ENCODE measurements around the gene SEC14L5. TPM values are rescaled to one million over a fixed set of nuclear protein-coding genes. Genes with fewer than 3 reads are reported as not detected.

SEC14L5 gene
- polyA plus RNA-seq, 4 donors = 0.16 to 0.35 (median 0.27) TPM; not detected in 1

GRCh38 chr16:4942481-4942880 lies 15.6 kb upstream of the SEC14L5 start:
- no peak for DNase-seq
- Histone ChIP-seq H3K9me3 (ENCODE audit: control insufficient read depth in 2 of 2, insufficient read depth in 1 of 2, low read depth in 1 of 2, low read length in 1 of 2) (peaks cover 0 to 3% of the 10 kb centered on the region in 2 donors), H3K36me3 (ENCODE audit: control insufficient read depth in 3 of 3, insufficient read depth in 2 of 3, low read depth in 1 of 3, low read length in 3 of 3) (no peaks in the 10 kb centered on the region), H3K27me3 (ENCODE audit: control insufficient read depth in 3 of 3, insufficient read depth in 3 of 3, low read length in 3 of 3) (peaks cover 0 to 1% (median 0%) of the 10 kb centered on the region in 3 donors), H3K4me3 (ENCODE audit: low read depth in 1 of 3, low read length in 3 of 3) (no peak overlapping the region), H3K4me1 (ENCODE audit: control insufficient read depth in 3 of 3, insufficient read depth in 2 of 3, low read depth in 1 of 3, low read length in 2 of 3) (peaks cover 0 to 37% (median 8%) of the 10 kb centered on the region in 3 donors), H3K27ac (ENCODE audit: low read depth in 1 of 3, low read length in 2 of 3) (peak overlapping the region in 1 of 3 donors; percentile 44)
- FAIRE-seq = no peak
- WGBS, 3 donors = 64 to 73% (median 73%) methylated on average over 9 of the region's 9 CpGs

- no peaks in the 10 kb centered on the region for H3K36me3 ChIP-seq (ENCODE audit: control insufficient read depth in 3 of 3, insufficient read depth in 2 of 3, low read depth in 1 of 3, low read length in 3 of 3)
- peak overlapping the region in 2 of 3 donors; percentile 73 to 88 for H3K27ac ChIP-seq (ENCODE audit: low read depth in 1 of 3, low read length in 2 of 3)
- peak; percentile 77 to 95 for DNase-seq
- H3K9me3 ChIP-seq (ENCODE audit: control insufficient read depth in 2 of 2, insufficient read depth in 1 of 2, low read depth in 1 of 2, low read length in 1 of 2) = no peaks in the 10 kb centered on the region
- FAIRE-seq = no peak
- peaks cover 0 to 41% (median 8%) of the 10 kb centered on the region in 3 donors for H3K4me1 ChIP-seq (ENCODE audit: control insufficient read depth in 3 of 3, insufficient read depth in 2 of 3, low read depth in 1 of 3, low read length in 2 of 3)
- WGBS, 3 donors = 26 to 36% (median 34%) methylated on average over 19 to 20 of the region's 20 CpGs
- H3K27me3 ChIP-seq (ENCODE audit: control insufficient read depth in 3 of 3, insufficient read depth in 3 of 3, low read length in 3 of 3) = peaks cover 0 to 3% (median 0%) of the 10 kb centered on the region in 3 donors
- no peak overlapping the region for H3K4me3 ChIP-seq (ENCODE audit: low read depth in 1 of 3, low read length in 3 of 3)
These were observed 13.5 kb upstream of the SEC14L5 start for GRCh38 chr16:4944333-4945281.

- Histone ChIP-seq H3K4me3 (ENCODE audit: low read depth in 1 of 3, low read length in 3 of 3) (no peak overlapping the region), H3K36me3 (ENCODE audit: control insufficient read depth in 3 of 3, insufficient read depth in 2 of 3, low read depth in 1 of 3, low read length in 3 of 3) (no peaks in the 10 kb centered on the region), H3K9me3 (ENCODE audit: control insufficient read depth in 2 of 2, insufficient read depth in 1 of 2, low read depth in 1 of 2, low read length in 1 of 2) (no peaks in the 10 kb centered on the region), H3K4me1 (ENCODE audit: control insufficient read depth in 3 of 3, insufficient read depth in 2 of 3, low read depth in 1 of 3, low read length in 2 of 3) (peaks cover 0 to 41% (median 8%) of the 10 kb centered on the region in 3 donors), H3K27ac (ENCODE audit: low read depth in 1 of 3, low read length in 2 of 3) (peak overlapping the region in 1 of 3 donors; percentile 88), H3K27me3 (ENCODE audit: control insufficient read depth in 3 of 3, insufficient read depth in 3 of 3, low read length in 3 of 3) (peaks cover 0 to 3% (median 0%) of the 10 kb centered on the region in 3 donors)
- 34 to 58% (median 42%) methylated on average over 11 of the region's 11 CpGs for WGBS, 3 donors
- DNase-seq (no peak), FAIRE-seq (no peak)
These were observed 12.3 kb upstream of the SEC14L5 start for GRCh38 chr16:4945560-4946502.

- Histone ChIP-seq H3K36me3 (ENCODE audit: control insufficient read depth in 3 of 3, insufficient read depth in 2 of 3, low read depth in 1 of 3, low read length in 3 of 3) (no peaks in the 10 kb centered on the region), H3K27me3 (ENCODE audit: control insufficient read depth in 3 of 3, insufficient read depth in 3 of 3, low read length in 3 of 3) (peaks cover 0 to 3% (median 0%) of the 10 kb centered on the region in 3 donors), H3K27ac (ENCODE audit: low read depth in 1 of 3, low read length in 2 of 3) (no peak overlapping the region), H3K4me3 (ENCODE audit: low read depth in 1 of 3, low read length in 3 of 3) (no peak overlapping the region), H3K4me1 (ENCODE audit: control insufficient read depth in 3 of 3, insufficient read depth in 2 of 3, low read depth in 1 of 3, low read length in 2 of 3) (peaks cover 0 to 41% (median 8%) of the 10 kb centered on the region in 3 donors), H3K9me3 (ENCODE audit: control insufficient read depth in 2 of 2, insufficient read depth in 1 of 2, low read depth in 1 of 2, low read length in 1 of 2) (no peaks in the 10 kb centered on the region)
- FAIRE-seq = no peak
- no peak for DNase-seq
These were observed 11.2 kb upstream of the SEC14L5 start for GRCh38 chr16:4946917-4947316.

- FAIRE-seq = no peak
These were observed 10.2 kb upstream of the SEC14L5 start for GRCh38 chr16:4947722-4948503.

GRCh38 chr16:4948903-4949766 lies 9.0 kb upstream of the SEC14L5 start:
- DNase-seq (no peak), FAIRE-seq (no peak)
- no peaks in the 10 kb centered on the region for H3K36me3 ChIP-seq (ENCODE audit: control insufficient read depth in 3 of 3, insufficient read depth in 2 of 3, low read depth in 1 of 3, low read length in 3 of 3)
- peaks cover 0 to 26% (median 8%) of the 10 kb centered on the region in 3 donors for H3K4me1 ChIP-seq (ENCODE audit: control insufficient read depth in 3 of 3, insufficient read depth in 2 of 3, low read depth in 1 of 3, low read length in 2 of 3)
- H3K9me3 ChIP-seq (ENCODE audit: control insufficient read depth in 2 of 2, insufficient read depth in 1 of 2, low read depth in 1 of 2, low read length in 1 of 2) = no peaks in the 10 kb centered on the region
- H3K27me3 ChIP-seq (ENCODE audit: control insufficient read depth in 3 of 3, insufficient read depth in 3 of 3, low read length in 3 of 3) = peaks cover 0 to 3% (median 0%) of the 10 kb centered on the region in 3 donors
- H3K27ac ChIP-seq (ENCODE audit: low read depth in 1 of 3, low read length in 2 of 3) = no peak overlapping the region
- H3K4me3 ChIP-seq (ENCODE audit: low read depth in 1 of 3, low read length in 3 of 3) = no peak overlapping the region
- WGBS, 3 donors = 67 to 75% (median 67%) methylated on average over 16 of the region's 16 CpGs

More at GRCh38 chr16:4947722-4948503, 10.2 kb upstream of the SEC14L5 start:
- peak overlapping the region in 2 of 3 donors; percentile 14 to 62 for H3K27ac ChIP-seq (ENCODE audit: low read depth in 1 of 3, low read length in 2 of 3)
- no peak overlapping the region for H3K4me3 ChIP-seq (ENCODE audit: low read depth in 1 of 3, low read length in 3 of 3)
- no peaks in the 10 kb centered on the region for H3K36me3 ChIP-seq (ENCODE audit: control insufficient read depth in 3 of 3, insufficient read depth in 2 of 3, low read depth in 1 of 3, low read length in 3 of 3)
- no peaks in the 10 kb centered on the region for H3K9me3 ChIP-seq (ENCODE audit: control insufficient read depth in 2 of 2, insufficient read depth in 1 of 2, low read depth in 1 of 2, low read length in 1 of 2)
- 48 to 50% (median 49%) methylated on average over 13 to 16 of the region's 16 CpGs for WGBS, 3 donors
- peak in 1 of 2 donors; percentile 63 for DNase-seq
- H3K4me1 ChIP-seq (ENCODE audit: control insufficient read depth in 3 of 3, insufficient read depth in 2 of 3, low read depth in 1 of 3, low read length in 2 of 3) = peaks cover 0 to 38% (median 8%) of the 10 kb centered on the region in 3 donors
- H3K27me3 ChIP-seq (ENCODE audit: control insufficient read depth in 3 of 3, insufficient read depth in 3 of 3, low read length in 3 of 3) = peaks cover 0 to 3% (median 0%) of the 10 kb centered on the region in 3 donors

- DNase-seq (no peak), FAIRE-seq (no peak)
- 64 to 72% (median 67%) methylated on average over 10 of the region's 10 CpGs for WGBS, 3 donors
- H3K4me1 ChIP-seq (ENCODE audit: control insufficient read depth in 3 of 3, insufficient read depth in 2 of 3, low read depth in 1 of 3, low read length in 2 of 3) = peaks cover 0 to 17% (median 7%) of the 10 kb centered on the region in 3 donors
- H3K27ac ChIP-seq (ENCODE audit: low read depth in 1 of 3, low read length in 2 of 3) = no peak overlapping the region
- no peaks in the 10 kb centered on the region for H3K9me3 ChIP-seq (ENCODE audit: control insufficient read depth in 2 of 2, insufficient read depth in 1 of 2, low read depth in 1 of 2, low read length in 1 of 2)
- no peaks in the 10 kb centered on the region for H3K36me3 ChIP-seq (ENCODE audit: control insufficient read depth in 3 of 3, insufficient read depth in 2 of 3, low read depth in 1 of 3, low read length in 3 of 3)
- peaks cover 0 to 3% (median 0%) of the 10 kb centered on the region in 3 donors for H3K27me3 ChIP-seq (ENCODE audit: control insufficient read depth in 3 of 3, insufficient read depth in 3 of 3, low read length in 3 of 3)
- no peak overlapping the region for H3K4me3 ChIP-seq (ENCODE audit: low read depth in 1 of 3, low read length in 3 of 3)
These were observed 8.1 kb upstream of the SEC14L5 start for GRCh38 chr16:4949986-4950385.
